Caki2 (cell line): Measurements from ENCODE around the gene PARD3. TPM values are rescaled to one million over a fixed set of nuclear protein-coding genes. Genes with fewer than 3 reads are reported as not detected.
"Not testable (repeated sequence)": the region's sequence is repeated elsewhere in the genome, so short reads cannot be mapped to it uniquely, and the experiment has no call there.

Experiments
- DNase-seq: peaks from one replicate; pipeline ENCODE4 v3.0.0-alpha.2; 2015; ENCODE audit warnings: low read depth
- in situ Hi-C: cut with HindIII; loops from 2 replicates; pipeline ENCODE4 v1.10.0; 2016; ENCODE audit warnings: low sequenced_read_pairs, low pct_unique_long_range_greater_than_20kb, mixed read lengths
- total RNA-seq: library from RNA; depleted of rRNA; stranded (reverse); fragments of >200 nt; shearing (Covaris generic); gene quantifications from 2 replicates; pipeline ENCODE4 v1.2.3, GENCODE V29; 2014; ENCODE audit warnings: low replicate concordance

The PARD3 gene
- total RNA-seq, 1 experiment from 2014 or later: 237 TPM

- in situ Hi-C loops: no loop called here
- no peak for DNase-seq
Observed at GRCh38 chr10:34406463-34407323, 408.4 kb downstream of the PARD3 start.

GRCh38 chr10:34405611-34406462, 409.3 kb downstream of the PARD3 start:
- DNase-seq: peak; percentile 49

GRCh38 chr10:34403512-34403911, 411.6 kb downstream of the PARD3 start:
- in situ Hi-C loops: no loop called here
- DNase-seq: peak; percentile 63

More at GRCh38 chr10:34405611-34406462, 409.3 kb downstream of the PARD3 start:
- in situ Hi-C loops: no loop called here

- DNase-seq: no peak
- in situ Hi-C loops: no loop called here
Observed at GRCh38 chr10:34400075-34400474, 415.0 kb downstream of the PARD3 start.

- in situ Hi-C loops: no loop called here
- DNase-seq: no peak
Observed at GRCh38 chr10:34399013-34399412, 416.1 kb downstream of the PARD3 start.

- in situ Hi-C loops: no loop called here
- DNase-seq: no peak
Observed at GRCh38 chr10:34397324-34397723, 417.8 kb downstream of the PARD3 start.

- in situ Hi-C loops: no loop called here
- no peak for DNase-seq
Observed at GRCh38 chr10:34396663-34397062, 418.4 kb downstream of the PARD3 start.

- in situ Hi-C loops: no loop called here
Observed at GRCh38 chr10:34392641-34393170, 422.4 kb downstream of the PARD3 start.

GRCh38 chr10:34391168-34391567, 423.9 kb downstream of the PARD3 start:
- in situ Hi-C loops: not testable (repeated sequence)

More at GRCh38 chr10:34392641-34393170, 422.4 kb downstream of the PARD3 start:
- DNase-seq: no peak

GRCh38 chr10:34389801-34390200, 425.3 kb downstream of the PARD3 start:
- DNase-seq: no peak
- in situ Hi-C loops: no loop called here

More at GRCh38 chr10:34391168-34391567, 423.9 kb downstream of the PARD3 start:
- not testable (repeated sequence) for DNase-seq

- in situ Hi-C loops: no loop called here
- no peak for DNase-seq
Observed at GRCh38 chr10:34386921-34387320, 428.2 kb downstream of the PARD3 start.

- in situ Hi-C loops: no loop called here
- no peak for DNase-seq
Observed at GRCh38 chr10:34384372-34384771, 430.7 kb downstream of the PARD3 start.

- no peak for DNase-seq
- in situ Hi-C loops: no loop called here
Observed at GRCh38 chr10:34382626-34383025, 432.5 kb downstream of the PARD3 start.

- in situ Hi-C loops: no loop called here
- no peak for DNase-seq
Observed at GRCh38 chr10:34380856-34381255, 434.2 kb downstream of the PARD3 start.

- in situ Hi-C loops: no loop called here
- no peak for DNase-seq
Observed at GRCh38 chr10:34378297-34378696, 436.8 kb downstream of the PARD3 start.

- in situ Hi-C loops: no loop called here
- no peak for DNase-seq
Observed at GRCh38 chr10:34377833-34378232, 437.3 kb downstream of the PARD3 start.

- DNase-seq: no peak
- in situ Hi-C loops: no loop called here
Observed at GRCh38 chr10:34374356-34375045, 440.6 kb downstream of the PARD3 start.

- DNase-seq: no peak
- in situ Hi-C loops: no loop called here
Observed at GRCh38 chr10:34373211-34373610, 441.9 kb downstream of the PARD3 start.
